NCI-H1930 (cell line): ENCODE data around the gene FBN1.

Experiments
- DNase-seq, 2 experiments: peaks; one replicate each; lab custom pipeline; 2025; lab: John Stamatoyannopoulos, UW

Gene FBN1

GRCh38 chr15:48366584-48367312, 278.8 kb downstream of the FBN1 start:
- DNase-seq, result no peak

- DNase-seq, result no peak
Measured at GRCh38 chr15:48365575-48365974, 279.9 kb downstream of the FBN1 start.

DNA sequence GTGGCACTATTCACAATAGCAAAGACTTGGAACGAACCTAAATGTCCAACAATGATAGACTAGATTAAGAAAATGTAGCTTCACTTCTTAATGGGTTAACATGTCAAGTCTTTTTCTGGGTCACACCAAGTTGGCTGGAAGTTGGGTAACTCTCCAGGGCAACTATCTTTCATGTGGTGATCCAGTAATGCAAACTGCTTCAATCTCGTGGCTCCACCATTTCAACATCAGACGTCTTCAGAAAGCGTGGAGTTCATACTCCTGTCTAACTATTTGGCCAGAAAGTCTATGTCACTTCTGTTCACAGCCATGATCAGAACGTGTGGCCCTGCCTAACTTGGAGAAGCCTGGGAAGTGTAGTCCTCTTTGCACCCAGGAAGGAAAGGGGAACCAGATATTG, 282.0 kb downstream of the FBN1 start:
- DNase-seq, result no peak

DNA sequence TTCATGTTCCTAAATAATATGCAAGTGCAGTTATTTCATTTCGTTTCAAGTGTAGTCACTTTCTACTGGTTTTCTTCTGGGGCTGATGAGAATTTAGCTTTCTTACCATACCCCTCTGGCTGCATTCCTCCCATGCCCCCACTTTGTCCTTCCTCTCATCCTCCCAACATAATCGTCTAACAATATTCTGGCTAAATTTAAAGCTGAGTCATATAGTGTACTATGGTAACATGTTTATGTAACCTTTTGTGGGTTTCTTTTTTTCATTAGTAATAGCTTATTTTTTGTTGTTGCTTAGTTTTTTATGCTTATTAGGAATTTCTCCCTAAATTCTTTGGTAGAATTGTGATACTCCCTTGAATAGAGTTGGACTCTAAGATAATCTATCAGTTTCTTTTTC, 283.8 kb downstream of the FBN1 start:
- no peak for DNase-seq

- no peak for DNase-seq
Measured at GRCh38 chr15:48360841-48361240, 284.7 kb downstream of the FBN1 start.
